Fibroblast of lung (primary cell): ENCODE data around the gene PJA1. TPM values are rescaled to one million over a fixed set of nuclear protein-coding genes. Genes with fewer than 3 reads are reported as not detected.

Source experiments
- DNase-seq, 2 donors: peaks; one replicate each; pipeline versions ENCODE4 v3.0.0 to v3.0.0-alpha.2; 2010; ENCODE audit warnings: low read depth in 2 of 2
- H2AFZ ChIP-seq: 2 replicates; pipeline ENCODE4 v1.5.1; 2012; ENCODE audit warnings: low read length, control low read depth, inconsistent platforms
- H3K27ac ChIP-seq: 2 replicates; pipeline ENCODE4 v1.5.1; 2011; ENCODE audit warnings: low read length, control low read depth; ENCODE audit not compliant: insufficient read depth
- H3K27me3 ChIP-seq: 2 replicates; pipeline ENCODE4 v1.5.1; 2011; ENCODE audit warnings: mild to moderate bottlenecking, low read length; ENCODE audit not compliant: control insufficient read depth, insufficient read depth
- H3K36me3 ChIP-seq: 2 replicates; pipeline ENCODE4 v1.5.1; 2011; ENCODE audit warnings: low read length; ENCODE audit not compliant: control insufficient read depth, insufficient read depth
- H3K4me1 ChIP-seq: 2 replicates; pipeline ENCODE4 v1.5.1; 2011; ENCODE audit warnings: low read length; ENCODE audit not compliant: control insufficient read depth, insufficient read depth; ENCODE audit errors: extremely low read depth
- H3K4me2 ChIP-seq: 2 replicates; pipeline ENCODE4 v1.5.1; 2011; ENCODE audit warnings: low read length, control low read depth; ENCODE audit not compliant: insufficient read depth; ENCODE audit errors: extremely low read depth
- H3K4me3 ChIP-seq, 4 experiments: fragments of 200-600 bp in 1 of 4; sonication (generic) in 1 of 4; replicated peaks in 1 of 4; 2 replicates each; pipeline ENCODE4 v1.5.1; 2011 to 2016; ENCODE audit warnings: low read length in 4 of 4, low read depth in 3 of 4, mild to moderate bottlenecking in 3 of 4, control low read depth in 2 of 4, inconsistent platforms in 1 of 4, mixed read lengths in 1 of 4; ENCODE audit not compliant: insufficient read depth in 1 of 4; ENCODE audit errors: control extremely low read depth in 1 of 4
- H3K79me2 ChIP-seq: 2 replicates; pipeline ENCODE4 v1.5.1; 2012; ENCODE audit warnings: mild to moderate bottlenecking, low read length, inconsistent platforms; ENCODE audit not compliant: control insufficient read depth, insufficient read depth
- H3K9ac ChIP-seq: 2 replicates; pipeline ENCODE4 v1.5.1; 2011; ENCODE audit warnings: mild to moderate bottlenecking, low read length, control low read depth; ENCODE audit not compliant: insufficient read depth
- H3K9me3 ChIP-seq: 2 replicates; pipeline ENCODE4 v1.5.1; 2012; ENCODE audit warnings: low read depth, low read length; ENCODE audit not compliant: control insufficient read depth, insufficient read depth
- H4K20me1 ChIP-seq: 2 replicates; pipeline ENCODE4 v1.5.1; 2011; ENCODE audit warnings: low read length; ENCODE audit not compliant: control insufficient read depth, insufficient read depth; ENCODE audit errors: extremely low read depth
- EZH2 ChIP-seq: IDR thresholded peaks from 2 replicates; pipeline ENCODE4 v1.5.1; 2012; ENCODE audit warnings: low read length, control low read depth, mild to moderate bottlenecking; ENCODE audit errors: missing control alignments
- polyA plus RNA-seq, 2 donors: library from polyadenylated mRNA; depleted of rRNA in 1 of 2; stranded (reverse) in 1 of 2; unstranded in 1 of 2; fragments of >200 nt; gene quantifications; 2 replicates each; pipeline ENCODE4 v1.2.1, GENCODE V29; 2011 to 2012; ENCODE audit warnings: missing spikeins in 1 of 2
- total RNA-seq: library from RNA; depleted of rRNA; stranded (reverse); fragments of >200 nt; gene quantifications from 2 replicates; pipeline ENCODE4 v1.2.1, GENCODE V29; 2014
- TF ChIP-seq, protein P1 (sequence below), 2 donors: IDR thresholded peaks in 1 of 2; conservative IDR thresholded peaks in 1 of 2; 1 replicate in 1 of 2; 2 replicates in 1 of 2; pipeline ENCODE4 v1.5.1; 2011 to 2012; ENCODE audit warnings: low read length in 2 of 2, control low read depth in 1 of 2, inconsistent platforms in 1 of 2, low read depth in 1 of 2, mild to moderate bottlenecking in 1 of 2

PJA1 gene
- total and polyA plus RNA-seq, 2 donors (not counting 1 experiment from before 2014, with no cell fraction given): 24.7 to 28.2 TPM

DNA sequence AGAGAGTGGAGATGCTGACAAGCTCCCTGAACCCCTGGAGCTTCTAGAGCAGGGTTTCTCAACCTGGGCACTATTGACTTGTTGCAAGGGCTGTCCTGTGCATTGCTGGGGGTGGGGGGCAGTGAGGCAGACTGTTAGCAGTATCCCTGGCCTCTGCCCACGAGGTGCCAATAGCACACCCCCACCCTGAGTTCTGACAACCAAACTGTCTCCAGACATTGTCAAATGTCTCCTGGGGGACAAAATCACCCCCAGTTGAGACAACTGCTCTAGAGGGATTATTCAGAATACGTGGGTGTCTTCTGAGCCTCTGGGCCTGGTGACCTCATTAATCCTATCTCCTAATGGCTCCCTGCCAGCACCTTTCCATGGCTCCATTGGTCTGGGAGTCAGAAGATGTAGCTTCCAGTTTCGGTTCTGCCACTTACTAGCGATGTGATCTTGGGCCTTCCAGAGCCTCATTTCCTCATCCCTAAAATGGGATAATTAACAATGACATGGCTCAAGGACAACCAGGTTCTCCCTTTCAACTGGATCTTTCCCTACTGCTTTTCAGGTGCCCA lies 17.6 kb upstream of the PJA1 start:
- DNase-seq: no peak
- H4K20me1 ChIP-seq: no peaks in the 10 kb centered on the region
- H3K79me2 ChIP-seq: no peaks in the 10 kb centered on the region
- no peaks in the 10 kb centered on the region for H3K4me1 ChIP-seq
- H3K36me3 ChIP-seq: no peaks in the 10 kb centered on the region
- H3K27ac ChIP-seq: no peak overlapping the region
- no peaks in the 10 kb centered on the region for H3K9me3 ChIP-seq
- no peak overlapping the region for H3K4me3 ChIP-seq
- H3K9ac ChIP-seq: no peak overlapping the region
- H3K4me2 ChIP-seq: no peak overlapping the region
- no peak overlapping the region for H2AFZ ChIP-seq
- H3K27me3 ChIP-seq: peaks cover 3% of the 10 kb centered on the region
- no peak for TF ChIP-seq EZH2
- TF ChIP-seq, protein P1, sequence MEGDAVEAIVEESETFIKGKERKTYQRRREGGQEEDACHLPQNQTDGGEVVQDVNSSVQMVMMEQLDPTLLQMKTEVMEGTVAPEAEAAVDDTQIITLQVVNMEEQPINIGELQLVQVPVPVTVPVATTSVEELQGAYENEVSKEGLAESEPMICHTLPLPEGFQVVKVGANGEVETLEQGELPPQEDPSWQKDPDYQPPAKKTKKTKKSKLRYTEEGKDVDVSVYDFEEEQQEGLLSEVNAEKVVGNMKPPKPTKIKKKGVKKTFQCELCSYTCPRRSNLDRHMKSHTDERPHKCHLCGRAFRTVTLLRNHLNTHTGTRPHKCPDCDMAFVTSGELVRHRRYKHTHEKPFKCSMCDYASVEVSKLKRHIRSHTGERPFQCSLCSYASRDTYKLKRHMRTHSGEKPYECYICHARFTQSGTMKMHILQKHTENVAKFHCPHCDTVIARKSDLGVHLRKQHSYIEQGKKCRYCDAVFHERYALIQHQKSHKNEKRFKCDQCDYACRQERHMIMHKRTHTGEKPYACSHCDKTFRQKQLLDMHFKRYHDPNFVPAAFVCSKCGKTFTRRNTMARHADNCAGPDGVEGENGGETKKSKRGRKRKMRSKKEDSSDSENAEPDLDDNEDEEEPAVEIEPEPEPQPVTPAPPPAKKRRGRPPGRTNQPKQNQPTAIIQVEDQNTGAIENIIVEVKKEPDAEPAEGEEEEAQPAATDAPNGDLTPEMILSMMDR (conservative IDR thresholded peaks at IDR 0.05 in 1 of 2, IDR thresholded peaks at IDR 0.05 in 1 of 2; ENCODE audit: low read depth in 1 of 2, low read length in 2 of 2): no peak

DNA sequence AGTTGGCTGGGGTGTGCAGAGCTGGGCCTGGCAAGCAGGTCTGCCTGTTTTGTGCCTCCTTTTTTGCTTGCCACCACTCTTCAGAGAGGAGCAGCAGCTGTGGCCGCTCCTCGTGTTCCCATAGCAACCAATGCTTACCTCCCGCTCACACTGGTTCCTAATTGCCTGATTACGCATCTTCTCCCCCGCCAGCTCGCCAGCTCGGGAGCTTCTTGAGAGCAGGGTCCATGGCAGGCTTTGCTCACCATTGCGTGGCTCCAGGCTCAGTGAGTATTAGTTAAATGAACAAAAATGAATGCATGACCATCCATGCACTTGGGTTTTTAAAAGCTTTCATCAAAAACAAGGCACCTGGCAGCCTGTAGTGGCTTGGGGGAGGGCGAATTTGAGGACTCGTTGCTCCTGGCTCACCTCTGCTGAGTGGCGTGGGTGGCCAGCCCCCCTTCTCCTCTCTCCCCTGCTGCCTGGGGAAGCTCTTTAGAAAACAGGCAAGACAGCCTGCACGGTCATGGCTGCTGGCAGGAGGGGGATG lies 14.2 kb upstream of the PJA1 start:
- Histone ChIP-seq H4K20me1 (no peaks in the 10 kb centered on the region), H3K4me2 (no peak overlapping the region), H3K4me1 (no peaks in the 10 kb centered on the region), H3K4me3 (no peak overlapping the region), H3K27ac (no peak overlapping the region), H3K79me2 (no peaks in the 10 kb centered on the region), H3K9ac (no peak overlapping the region), H3K9me3 (no peaks in the 10 kb centered on the region), H2AFZ (no peak overlapping the region), H3K36me3 (no peaks in the 10 kb centered on the region), H3K27me3 (peaks cover 3% of the 10 kb centered on the region)
- DNase-seq: peak; percentile 24 to 51
- no peak for TF ChIP-seq EZH2
- TF ChIP-seq, protein P1 (conservative IDR thresholded peaks at IDR 0.05 in 1 of 2, IDR thresholded peaks at IDR 0.05 in 1 of 2; ENCODE audit: low read depth in 1 of 2, low read length in 2 of 2): no peak

DNA sequence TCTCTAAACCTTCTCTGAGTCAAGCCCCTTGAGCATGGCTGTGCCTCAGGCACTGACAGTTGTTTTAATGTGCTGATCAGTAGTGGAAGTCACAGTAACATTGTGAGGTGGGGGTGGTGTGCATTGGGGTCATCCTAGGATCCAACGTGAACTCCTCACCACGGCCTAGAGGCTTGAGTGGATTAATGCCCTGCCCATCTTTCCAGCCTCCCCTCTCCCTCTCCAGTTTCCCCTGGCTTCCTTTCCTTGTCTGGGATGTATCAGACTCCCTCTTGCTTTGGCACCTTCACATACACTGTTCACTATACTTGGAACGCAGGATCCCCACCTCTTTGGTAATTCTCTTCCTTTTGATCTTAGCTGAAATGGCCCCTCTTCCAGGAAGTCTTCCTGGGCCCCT lies 13.3 kb upstream of the PJA1 start:
- Histone ChIP-seq H3K4me1 (no peaks in the 10 kb centered on the region), H3K9ac (no peak overlapping the region), H3K4me2 (no peak overlapping the region), H3K79me2 (no peaks in the 10 kb centered on the region), H2AFZ (no peak overlapping the region), H3K27me3 (peaks cover 3% of the 10 kb centered on the region), H3K27ac (no peak overlapping the region), H3K4me3 (no peak overlapping the region), H4K20me1 (no peaks in the 10 kb centered on the region), H3K36me3 (no peaks in the 10 kb centered on the region), H3K9me3 (no peaks in the 10 kb centered on the region)
- no peak for DNase-seq
- TF ChIP-seq, protein P1 (conservative IDR thresholded peaks at IDR 0.05 in 1 of 2, IDR thresholded peaks at IDR 0.05 in 1 of 2; ENCODE audit: low read depth in 1 of 2, low read length in 2 of 2): no peak
- TF ChIP-seq EZH2: no peak
